ENCODE measurements around the gene BCR.
"Not testable (repeated sequence)": the region's sequence is repeated elsewhere in the genome, so short reads cannot be mapped to it uniquely, and the experiment has no call there.

The BCR gene

DNA sequence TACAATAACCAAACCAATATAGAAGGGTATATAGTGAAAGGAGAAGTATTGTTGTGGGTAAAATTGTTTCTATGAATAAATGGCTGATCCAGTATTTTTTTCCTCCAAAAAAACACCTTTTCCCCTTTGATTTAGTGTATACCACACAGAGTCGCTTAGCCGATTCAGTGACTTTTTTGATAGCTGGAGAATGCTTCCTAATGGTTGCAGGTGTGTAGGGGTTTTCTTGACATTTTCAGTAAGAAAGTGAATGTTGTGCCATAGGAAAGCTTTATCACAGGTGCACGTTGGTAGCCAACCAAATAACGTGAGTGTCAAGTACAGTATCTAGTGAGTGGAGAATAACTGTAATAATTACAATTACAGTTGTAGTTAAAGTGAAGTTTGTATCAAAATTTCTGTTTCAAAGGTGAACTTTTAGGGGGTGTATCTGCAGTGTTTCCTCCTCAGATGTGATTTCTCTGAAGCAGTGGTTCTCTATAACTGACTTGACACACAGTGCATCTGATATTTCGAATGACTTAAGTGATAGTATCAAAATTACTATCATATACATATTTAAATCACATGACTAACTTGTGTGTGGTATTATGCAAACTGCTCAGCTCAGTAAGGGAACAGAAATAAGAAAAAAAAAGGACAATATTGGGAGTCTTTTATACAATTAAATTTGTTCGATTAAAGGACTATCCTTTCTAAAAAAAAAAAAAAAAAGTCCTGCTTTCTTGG is 143.8 kb downstream of the BCR start:
- H3K27me3 ChIP-seq (ENCODE audit: control insufficient read depth, insufficient read depth, low read length); H3K9ac ChIP-seq (ENCODE audit: low read depth, low read length); H3K36me3 ChIP-seq (ENCODE audit: control insufficient read depth, insufficient read depth, low read length); H3K9me3 ChIP-seq (ENCODE audit: control insufficient read depth, insufficient read depth, low read length); H3K4me1 ChIP-seq (ENCODE audit: control insufficient read depth, insufficient read depth, low read length); H3K4me3 ChIP-seq (ENCODE audit: low read depth, low read length); H3K27ac ChIP-seq (ENCODE audit: low read depth, low read length): not testable (repeated sequence)

DNA sequence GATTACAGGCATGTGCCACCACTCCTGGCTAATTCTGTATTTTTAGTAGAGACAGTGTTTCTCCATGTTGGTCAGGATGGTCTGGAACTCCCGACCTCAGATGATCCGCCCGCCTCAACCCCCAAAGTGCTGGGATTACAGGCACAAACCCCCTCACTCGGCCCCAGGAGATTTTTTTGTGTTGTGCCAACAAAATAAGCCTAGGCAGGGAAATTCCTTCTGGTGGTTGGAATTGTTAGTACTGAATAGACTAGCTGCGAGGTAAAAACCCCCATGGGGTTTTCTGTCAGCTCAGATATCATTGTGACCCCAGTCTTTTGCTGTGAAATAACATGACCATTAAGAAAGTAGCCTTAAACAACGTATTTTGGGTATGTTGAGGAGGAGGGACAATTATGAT is 144.9 kb downstream of the BCR start:
- H3K27ac ChIP-seq (ENCODE audit: low read depth, low read length): no peak overlapping the region
- H3K9me3 ChIP-seq (ENCODE audit: control insufficient read depth, insufficient read depth, low read length): no peaks in the 10 kb centered on the region
- no peaks in the 10 kb centered on the region for H3K36me3 ChIP-seq (ENCODE audit: control insufficient read depth, insufficient read depth, low read length)
- H3K27me3 ChIP-seq (ENCODE audit: control insufficient read depth, insufficient read depth, low read length): no peaks in the 10 kb centered on the region
- no peak overlapping the region for H3K4me3 ChIP-seq (ENCODE audit: low read depth, low read length)
- H3K4me1 ChIP-seq (ENCODE audit: control insufficient read depth, insufficient read depth, low read length): 0 out of 2 replicates have a peak, but pooled peaks cover 5% of the 10 kb centered on the region
- H3K9ac ChIP-seq (ENCODE audit: low read depth, low read length): no peak overlapping the region

DNA sequence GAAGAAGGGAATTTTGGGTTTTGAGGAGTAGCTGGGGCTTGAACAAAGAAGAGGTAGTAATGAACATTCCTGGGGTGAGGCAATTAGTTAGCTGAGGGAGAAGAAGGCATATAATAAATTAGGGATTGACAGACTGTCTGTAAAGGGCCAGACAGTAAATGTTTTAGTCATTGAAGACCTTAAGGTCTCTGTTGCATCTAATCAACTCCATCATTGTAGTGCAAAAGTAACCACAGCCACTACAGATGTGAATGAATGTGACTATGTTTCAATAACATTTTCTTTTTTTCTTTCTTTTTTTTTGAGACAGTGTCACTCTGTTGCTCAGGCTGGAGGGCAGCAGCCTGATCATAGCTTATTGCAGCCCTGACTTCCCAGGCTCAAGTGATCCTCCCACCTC is 153.5 kb downstream of the BCR start:
- not testable (repeated sequence) for H3K9me3 ChIP-seq (ENCODE audit: control insufficient read depth, insufficient read depth, low read length); H3K9ac ChIP-seq (ENCODE audit: low read depth, low read length); H3K27me3 ChIP-seq (ENCODE audit: control insufficient read depth, insufficient read depth, low read length); H3K4me1 ChIP-seq (ENCODE audit: control insufficient read depth, insufficient read depth, low read length); H3K27ac ChIP-seq (ENCODE audit: low read depth, low read length); H3K36me3 ChIP-seq (ENCODE audit: control insufficient read depth, insufficient read depth, low read length); H3K4me3 ChIP-seq (ENCODE audit: low read depth, low read length)

DNA sequence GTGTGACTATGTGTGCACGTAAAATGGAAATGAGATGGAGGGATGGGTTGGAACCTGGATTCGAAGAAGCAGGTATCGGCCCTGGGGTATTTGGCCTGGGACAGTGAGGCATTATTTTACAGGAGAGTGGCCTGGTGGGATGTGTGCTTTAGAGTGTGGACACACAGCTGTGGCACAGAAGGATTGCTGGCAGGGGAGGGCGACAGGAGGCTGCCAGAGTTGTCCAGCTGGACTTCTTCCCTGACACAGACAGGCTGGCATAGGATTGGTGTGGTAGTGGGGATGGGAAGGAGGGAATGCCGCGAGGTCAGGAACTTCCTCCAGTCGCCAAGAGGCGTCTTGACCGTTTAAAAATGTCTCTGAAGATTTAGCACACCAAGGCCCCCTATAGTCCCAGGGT is 157.4 kb downstream of the BCR start:
- not testable (repeated sequence) for H3K4me3 ChIP-seq (ENCODE audit: low read depth, low read length); H3K36me3 ChIP-seq (ENCODE audit: control insufficient read depth, insufficient read depth, low read length); H3K27me3 ChIP-seq (ENCODE audit: control insufficient read depth, insufficient read depth, low read length); H3K9me3 ChIP-seq (ENCODE audit: control insufficient read depth, insufficient read depth, low read length); H3K4me1 ChIP-seq (ENCODE audit: control insufficient read depth, insufficient read depth, low read length); H3K9ac ChIP-seq (ENCODE audit: low read depth, low read length); H3K27ac ChIP-seq (ENCODE audit: low read depth, low read length)

DNA sequence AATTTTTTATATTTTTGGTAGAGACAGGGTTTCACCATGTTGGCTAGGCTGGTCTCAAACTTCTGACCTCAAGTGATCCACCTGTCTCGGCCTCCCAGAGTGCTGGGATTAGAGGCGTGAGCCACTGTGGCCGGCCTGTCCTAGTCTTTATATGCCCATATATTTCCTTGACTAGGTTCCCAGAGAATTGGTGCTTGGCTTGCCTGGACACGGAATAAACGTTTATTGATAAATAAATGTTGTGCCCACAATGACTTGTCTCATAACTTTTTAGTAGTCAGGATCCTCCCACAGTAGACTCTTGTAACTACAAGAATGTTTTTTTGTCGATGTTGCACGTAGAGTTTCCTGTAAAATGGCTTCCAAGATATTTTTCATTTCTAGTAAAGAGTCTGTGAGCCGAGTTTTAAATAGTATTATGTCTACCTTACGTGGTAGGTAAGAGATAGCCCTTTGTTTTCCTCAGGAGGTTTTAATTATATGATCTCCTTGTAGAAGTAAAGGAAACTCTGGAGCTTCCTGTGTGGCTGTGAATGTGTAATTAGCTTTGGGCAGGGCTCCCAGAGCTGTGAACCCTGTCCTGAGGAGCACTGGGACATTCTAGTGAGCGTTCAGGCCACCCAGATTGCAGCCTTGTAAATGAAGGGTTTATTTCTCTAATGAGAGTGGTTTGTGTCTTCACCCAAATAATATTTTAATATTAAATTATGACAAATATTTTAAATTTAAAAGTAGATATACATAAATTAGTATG is 161.8 kb downstream of the BCR start:
- not testable (repeated sequence) for H3K9ac ChIP-seq (ENCODE audit: low read depth, low read length); H3K9me3 ChIP-seq (ENCODE audit: control insufficient read depth, insufficient read depth, low read length); H3K27me3 ChIP-seq (ENCODE audit: control insufficient read depth, insufficient read depth, low read length); H3K36me3 ChIP-seq (ENCODE audit: control insufficient read depth, insufficient read depth, low read length); H3K4me3 ChIP-seq (ENCODE audit: low read depth, low read length); H3K27ac ChIP-seq (ENCODE audit: low read depth, low read length); H3K4me1 ChIP-seq (ENCODE audit: control insufficient read depth, insufficient read depth, low read length)

DNA sequence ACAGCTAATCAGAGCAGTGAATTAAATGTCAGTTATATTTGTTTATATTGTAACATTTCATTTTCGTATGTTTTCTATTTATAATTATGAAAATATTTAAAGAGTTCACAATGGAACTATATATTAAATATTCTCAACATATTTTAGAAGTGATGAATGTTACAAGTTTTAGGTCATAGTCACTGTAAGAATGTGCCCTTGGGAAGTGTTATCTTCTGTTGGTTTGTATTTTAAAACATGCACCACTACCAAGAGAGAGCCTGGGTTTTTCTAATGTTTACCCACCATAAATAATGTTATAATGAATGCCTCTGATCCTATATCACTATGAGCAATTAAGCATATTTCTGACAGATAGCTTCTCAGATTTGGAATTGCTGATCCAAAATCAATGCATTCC is 171.0 kb downstream of the BCR start:
- H3K4me1 ChIP-seq (ENCODE audit: control insufficient read depth, insufficient read depth, low read length): no peaks in the 10 kb centered on the region
- H3K9me3 ChIP-seq (ENCODE audit: control insufficient read depth, insufficient read depth, low read length): no peaks in the 10 kb centered on the region
- peaks cover 26% of the 10 kb centered on the region for H3K27me3 ChIP-seq (ENCODE audit: control insufficient read depth, insufficient read depth, low read length)
- H3K9ac ChIP-seq (ENCODE audit: low read depth, low read length): no peak overlapping the region
- H3K27ac ChIP-seq (ENCODE audit: low read depth, low read length): no peak overlapping the region
- H3K4me3 ChIP-seq (ENCODE audit: low read depth, low read length): no peak overlapping the region
- H3K36me3 ChIP-seq (ENCODE audit: control insufficient read depth, insufficient read depth, low read length): no peaks in the 10 kb centered on the region

DNA sequence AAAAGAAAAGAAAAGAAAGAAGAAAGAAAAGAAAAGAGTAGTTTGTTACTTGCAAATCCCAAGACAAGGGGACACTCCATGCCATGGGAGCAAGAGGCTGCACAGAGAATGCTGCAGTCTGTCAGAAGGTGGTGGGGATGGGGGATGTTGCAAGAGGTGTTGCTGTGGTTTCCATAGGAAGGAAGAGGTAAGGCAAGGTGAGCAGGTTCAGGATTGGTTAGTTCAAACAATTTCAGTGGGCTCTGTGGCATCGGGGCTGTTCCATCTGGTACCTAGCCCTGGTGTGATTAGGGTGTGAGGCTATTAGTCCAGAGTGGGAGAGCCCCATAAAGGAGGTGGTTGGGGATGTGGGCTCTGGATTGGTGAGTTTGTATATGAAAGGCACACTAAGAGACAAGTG is 172.7 kb downstream of the BCR start:
- no peak overlapping the region for H3K4me3 ChIP-seq (ENCODE audit: low read depth, low read length)
- no peak overlapping the region for H3K27ac ChIP-seq (ENCODE audit: low read depth, low read length)
- no peak overlapping the region for H3K9ac ChIP-seq (ENCODE audit: low read depth, low read length)
- no peaks in the 10 kb centered on the region for H3K9me3 ChIP-seq (ENCODE audit: control insufficient read depth, insufficient read depth, low read length)
- H3K27me3 ChIP-seq (ENCODE audit: control insufficient read depth, insufficient read depth, low read length): peaks cover 33% of the 10 kb centered on the region
- H3K4me1 ChIP-seq (ENCODE audit: control insufficient read depth, insufficient read depth, low read length): no peaks in the 10 kb centered on the region
- H3K36me3 ChIP-seq (ENCODE audit: control insufficient read depth, insufficient read depth, low read length): no peaks in the 10 kb centered on the region

DNA sequence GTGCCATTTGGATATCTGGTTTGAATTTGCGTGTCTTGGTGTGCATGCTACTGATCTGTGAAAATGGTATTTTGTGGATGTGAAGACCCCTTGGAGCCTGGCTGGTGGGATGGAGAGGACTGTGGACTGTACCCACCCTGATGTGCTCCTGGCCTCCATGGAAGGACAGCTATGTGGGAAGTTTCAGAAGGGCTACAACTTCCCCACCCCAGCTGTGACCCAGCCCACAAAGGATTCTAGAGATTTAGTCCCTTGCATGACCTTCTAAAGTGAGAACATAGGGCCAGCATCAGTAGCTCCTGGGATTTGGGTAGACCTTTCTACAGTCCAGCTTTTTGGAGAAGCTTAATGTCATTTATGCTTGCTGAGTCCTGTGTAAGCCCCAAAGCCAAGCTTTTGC is 173.4 kb downstream of the BCR start:
- no peak overlapping the region for H3K9ac ChIP-seq (ENCODE audit: low read depth, low read length)
- no peaks in the 10 kb centered on the region for H3K9me3 ChIP-seq (ENCODE audit: control insufficient read depth, insufficient read depth, low read length)
- peaks cover 40% of the 10 kb centered on the region for H3K27me3 ChIP-seq (ENCODE audit: control insufficient read depth, insufficient read depth, low read length)
- H3K4me3 ChIP-seq (ENCODE audit: low read depth, low read length): no peak overlapping the region
- no peak overlapping the region for H3K27ac ChIP-seq (ENCODE audit: low read depth, low read length)
- no peaks in the 10 kb centered on the region for H3K36me3 ChIP-seq (ENCODE audit: control insufficient read depth, insufficient read depth, low read length)
- no peaks in the 10 kb centered on the region for H3K4me1 ChIP-seq (ENCODE audit: control insufficient read depth, insufficient read depth, low read length)

DNA sequence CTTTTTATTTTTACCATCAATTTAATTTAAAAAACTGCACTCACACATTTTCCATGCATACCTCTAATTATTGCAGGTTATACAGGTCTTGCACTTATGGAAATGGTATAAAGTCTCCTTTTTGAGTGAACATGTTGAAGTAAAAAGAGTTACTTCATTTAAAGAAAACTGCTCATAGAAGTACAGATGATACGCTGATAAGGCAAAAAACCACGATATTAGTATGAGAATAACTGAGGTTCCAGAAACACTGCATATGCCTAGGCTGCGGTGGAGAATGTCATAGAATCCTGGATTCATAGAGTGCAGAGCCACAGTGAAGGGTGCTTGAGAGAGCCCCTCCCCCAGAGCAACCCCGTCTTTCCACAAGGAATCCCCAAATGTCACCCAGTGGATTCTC is 175.8 kb downstream of the BCR start:
- Histone ChIP-seq H3K9ac (ENCODE audit: low read depth, low read length) (no peak overlapping the region), H3K4me1 (ENCODE audit: control insufficient read depth, insufficient read depth, low read length) (no peaks in the 10 kb centered on the region), H3K36me3 (ENCODE audit: control insufficient read depth, insufficient read depth, low read length) (no peaks in the 10 kb centered on the region), H3K4me3 (ENCODE audit: low read depth, low read length) (no peak overlapping the region), H3K9me3 (ENCODE audit: control insufficient read depth, insufficient read depth, low read length) (no peaks in the 10 kb centered on the region), H3K27me3 (ENCODE audit: control insufficient read depth, insufficient read depth, low read length) (peaks cover 62% of the 10 kb centered on the region), H3K27ac (ENCODE audit: low read depth, low read length) (no peak overlapping the region)

DNA sequence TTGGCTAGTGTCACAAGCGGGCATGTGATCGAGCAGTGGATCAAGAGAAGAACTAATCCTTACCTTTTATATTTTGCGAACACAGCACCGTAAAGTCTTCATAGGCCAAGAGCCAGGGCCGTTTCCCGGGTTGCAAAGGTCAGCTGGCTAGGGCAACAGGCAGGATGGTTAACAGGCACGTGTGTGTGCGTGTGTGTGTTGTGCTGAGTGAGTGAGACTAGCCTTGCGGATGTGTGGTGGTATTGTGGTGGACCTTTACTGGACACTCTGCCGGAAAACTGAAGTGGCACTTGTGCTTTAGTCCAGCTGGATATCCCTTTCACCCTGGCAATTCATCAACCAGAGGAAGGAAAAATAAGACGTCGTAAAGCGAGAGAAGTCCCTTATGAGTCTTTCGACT is 176.7 kb downstream of the BCR start:
- Histone ChIP-seq H3K4me3 (ENCODE audit: low read depth, low read length) (no peak overlapping the region), H3K27ac (ENCODE audit: low read depth, low read length) (no peak overlapping the region), H3K4me1 (ENCODE audit: control insufficient read depth, insufficient read depth, low read length) (no peaks in the 10 kb centered on the region), H3K27me3 (ENCODE audit: control insufficient read depth, insufficient read depth, low read length) (peaks cover 70% of the 10 kb centered on the region), H3K9ac (ENCODE audit: low read depth, low read length) (no peak overlapping the region), H3K9me3 (ENCODE audit: control insufficient read depth, insufficient read depth, low read length) (no peaks in the 10 kb centered on the region), H3K36me3 (ENCODE audit: control insufficient read depth, insufficient read depth, low read length) (no peaks in the 10 kb centered on the region)

DNA sequence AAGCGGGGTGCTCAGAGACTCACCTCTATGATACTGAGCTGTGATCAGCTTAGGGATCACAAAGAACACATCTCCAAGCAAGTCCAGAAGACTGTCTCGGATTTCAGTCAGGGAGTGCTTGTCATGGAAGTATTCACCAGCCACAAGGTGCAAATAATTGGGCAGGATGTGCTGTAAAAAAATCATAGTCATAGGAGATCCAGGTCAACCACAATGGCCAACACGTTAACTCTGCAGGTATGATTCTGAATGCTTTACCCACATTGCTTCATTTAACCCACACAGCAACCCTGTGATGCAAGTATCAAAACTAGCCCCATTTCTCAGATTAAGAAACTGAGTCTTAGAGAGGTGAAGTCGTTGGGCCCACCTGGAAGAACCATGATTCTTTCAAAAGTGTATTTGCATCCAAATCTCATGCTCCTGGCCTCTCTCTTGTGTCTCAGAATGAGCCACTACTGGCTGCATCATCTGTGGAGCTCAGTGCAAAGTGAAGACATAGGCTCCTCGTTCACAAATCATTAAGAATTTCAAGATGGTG is 179.3 kb downstream of the BCR start:
- no peak overlapping the region for H3K4me3 ChIP-seq (ENCODE audit: low read depth, low read length)
- H3K4me1 ChIP-seq (ENCODE audit: control insufficient read depth, insufficient read depth, low read length): no peaks in the 10 kb centered on the region
- no peak overlapping the region for H3K9ac ChIP-seq (ENCODE audit: low read depth, low read length)
- H3K27ac ChIP-seq (ENCODE audit: low read depth, low read length): no peak overlapping the region
- peaks cover 78% of the 10 kb centered on the region for H3K27me3 ChIP-seq (ENCODE audit: control insufficient read depth, insufficient read depth, low read length)
- no peaks in the 10 kb centered on the region for H3K36me3 ChIP-seq (ENCODE audit: control insufficient read depth, insufficient read depth, low read length)
- H3K9me3 ChIP-seq (ENCODE audit: control insufficient read depth, insufficient read depth, low read length): no peaks in the 10 kb centered on the region
